ENCODE measurements around the gene HPSE2.
"Not testable (repeated sequence)": the region's sequence is repeated elsewhere in the genome, so short reads cannot be mapped to it uniquely, and the experiment has no call there.

Gene HPSE2

GRCh38 chr10:98915911-98916310 is 319.7 kb downstream of the HPSE2 start:
- DNase-seq = no peak

- no peak for DNase-seq
Measured at GRCh38 chr10:98910546-98910945, 325.1 kb downstream of the HPSE2 start.

- DNase-seq = no peak
Measured at GRCh38 chr10:98910048-98910447, 325.6 kb downstream of the HPSE2 start.

- DNase-seq = no peak
Measured at GRCh38 chr10:98908868-98909267, 326.8 kb downstream of the HPSE2 start.

GRCh38 chr10:98908247-98908646 is 327.4 kb downstream of the HPSE2 start:
- DNase-seq = not testable (repeated sequence)

- DNase-seq = no peak
Measured at GRCh38 chr10:98901441-98902110, 334.1 kb downstream of the HPSE2 start.

- no peak for DNase-seq
Measured at GRCh38 chr10:98899018-98899417, 336.6 kb downstream of the HPSE2 start.

- no peak for DNase-seq
Measured at GRCh38 chr10:98892523-98892922, 343.1 kb downstream of the HPSE2 start.

GRCh38 chr10:98886686-98887085 is 349.0 kb downstream of the HPSE2 start:
- no peak for DNase-seq

- DNase-seq = no peak
Measured at GRCh38 chr10:98885378-98885777, 350.3 kb downstream of the HPSE2 start.

GRCh38 chr10:98881789-98882188 is 353.9 kb downstream of the HPSE2 start:
- no peak for DNase-seq

GRCh38 chr10:98880971-98881370 is 354.7 kb downstream of the HPSE2 start:
- DNase-seq = no peak

GRCh38 chr10:98878921-98879320 is 356.7 kb downstream of the HPSE2 start:
- DNase-seq = no peak

- no peak for DNase-seq
Measured at GRCh38 chr10:98878418-98878817, 357.2 kb downstream of the HPSE2 start.

GRCh38 chr10:98861962-98862361 is 373.7 kb downstream of the HPSE2 start:
- DNase-seq = no peak

GRCh38 chr10:98858525-98858924 is 377.1 kb downstream of the HPSE2 start:
- no peak for DNase-seq

- DNase-seq = no peak
Measured at GRCh38 chr10:98855403-98856189, 380.1 kb downstream of the HPSE2 start.

GRCh38 chr10:98852686-98853085 is 383.0 kb downstream of the HPSE2 start:
- DNase-seq = no peak

- no peak for DNase-seq
Measured at GRCh38 chr10:98848361-98848760, 387.3 kb downstream of the HPSE2 start.

- no peak for DNase-seq
Measured at GRCh38 chr10:98846787-98847186, 388.9 kb downstream of the HPSE2 start.

GRCh38 chr10:98833542-98833941 is 402.1 kb downstream of the HPSE2 start:
- no peak for DNase-seq

GRCh38 chr10:98832738-98833137 is 402.9 kb downstream of the HPSE2 start:
- DNase-seq = no peak

- no peak for DNase-seq
Measured at GRCh38 chr10:98832196-98832595, 403.5 kb downstream of the HPSE2 start.

- DNase-seq = no peak
Measured at GRCh38 chr10:98831391-98831790, 404.3 kb downstream of the HPSE2 start.

- no peak for DNase-seq
Measured at GRCh38 chr10:98825741-98826140, 409.9 kb downstream of the HPSE2 start.
